T-helper 2 cell treated with Interferon-gamma antibody and Interleukin-4, amounts not matched to agents 5 μg/mL and 100 μg/mL, for 36 hours (primary cell): ENCODE results near the gene TGFB1.
A peak's percentile ranks its signal among the peaks of the same experiment; 100 is the strongest.

Experiments
- DNase-seq: peaks from one replicate; pipeline ENCODE4 v3.0.0; 2021; ENCODE audit warnings: low spot score
- H3K27ac Mint-ChIP-seq: one replicate; pipeline ENCODE4 v1.8.0; 2021; ENCODE audit warnings: mild to moderate bottlenecking, mixed read lengths
- H3K27me3 Mint-ChIP-seq: one replicate; pipeline ENCODE4 v1.8.0; 2021; ENCODE audit warnings: low read depth, mixed read lengths
- H3K36me3 Mint-ChIP-seq: one replicate; pipeline ENCODE4 v1.8.0; 2021; ENCODE audit warnings: low read depth, mixed read lengths
- H3K4me1 Mint-ChIP-seq: one replicate; pipeline ENCODE4 v1.8.0; 2021; ENCODE audit warnings: low read depth, mixed read lengths
- H3K4me3 Mint-ChIP-seq: one replicate; pipeline ENCODE4 v1.8.0; 2022; ENCODE audit warnings: mild to moderate bottlenecking, moderate library complexity, mixed read lengths
- H3K9me3 Mint-ChIP-seq: one replicate; pipeline ENCODE4 v1.8.0; 2021; ENCODE audit warnings: mixed read lengths

The TGFB1 gene

DNA sequence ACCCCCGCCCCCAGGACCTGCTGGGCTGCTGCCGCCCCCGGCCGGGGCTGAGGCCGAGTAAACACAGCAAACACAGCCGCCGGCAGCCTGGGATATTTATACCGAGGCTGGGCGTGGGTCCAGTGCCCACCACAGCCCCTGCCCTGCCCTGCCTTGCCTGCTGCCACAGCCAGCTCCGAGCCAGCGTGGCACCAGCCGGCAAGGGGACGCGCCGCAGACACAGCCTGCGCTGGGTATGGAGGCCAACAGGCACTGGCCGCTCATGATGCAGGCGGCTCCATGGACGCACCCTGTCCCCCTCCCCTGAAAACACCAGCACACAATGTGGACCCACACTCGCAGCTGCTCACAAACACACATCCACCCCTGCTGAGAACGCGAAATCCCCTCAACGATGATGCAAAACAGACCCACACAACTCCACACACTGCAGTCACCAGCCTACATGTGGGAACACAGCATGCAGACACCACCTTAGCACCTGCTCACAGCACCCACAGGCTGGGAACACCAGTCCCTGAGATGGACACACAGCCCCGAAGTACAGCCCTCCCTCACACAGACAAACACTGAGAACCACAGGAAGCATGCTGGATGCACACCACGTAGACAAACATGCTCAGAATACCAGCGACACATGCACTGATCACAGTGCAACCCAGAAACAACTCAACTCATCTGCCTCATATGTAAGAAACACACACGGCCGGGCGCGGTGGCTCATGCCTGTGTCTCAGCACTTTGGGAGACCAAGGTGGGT, 27.6 kb downstream of the TGFB1 start:
- no peak for DNase-seq
- Mint-ChIP-seq H3K27ac (peak overlapping the region; percentile 79), H3K4me3 (peak overlapping the region; percentile 76), H3K27me3 (no peaks in the 10 kb centered on the region), H3K4me1 (peaks cover 43% of the 10 kb centered on the region), H3K9me3 (no peaks in the 10 kb centered on the region), H3K36me3 (peaks cover 56% of the 10 kb centered on the region)

GRCh38 chr19:41325640-41325946, 28.1 kb downstream of the TGFB1 start:
- Mint-ChIP-seq H3K36me3 (peaks cover 59% of the 10 kb centered on the region), H3K4me3 (no peak overlapping the region), H3K9me3 (no peaks in the 10 kb centered on the region), H3K4me1 (peaks cover 42% of the 10 kb centered on the region), H3K27ac (peak overlapping the region; percentile 87), H3K27me3 (no peaks in the 10 kb centered on the region)
- no peak for DNase-seq

DNA sequence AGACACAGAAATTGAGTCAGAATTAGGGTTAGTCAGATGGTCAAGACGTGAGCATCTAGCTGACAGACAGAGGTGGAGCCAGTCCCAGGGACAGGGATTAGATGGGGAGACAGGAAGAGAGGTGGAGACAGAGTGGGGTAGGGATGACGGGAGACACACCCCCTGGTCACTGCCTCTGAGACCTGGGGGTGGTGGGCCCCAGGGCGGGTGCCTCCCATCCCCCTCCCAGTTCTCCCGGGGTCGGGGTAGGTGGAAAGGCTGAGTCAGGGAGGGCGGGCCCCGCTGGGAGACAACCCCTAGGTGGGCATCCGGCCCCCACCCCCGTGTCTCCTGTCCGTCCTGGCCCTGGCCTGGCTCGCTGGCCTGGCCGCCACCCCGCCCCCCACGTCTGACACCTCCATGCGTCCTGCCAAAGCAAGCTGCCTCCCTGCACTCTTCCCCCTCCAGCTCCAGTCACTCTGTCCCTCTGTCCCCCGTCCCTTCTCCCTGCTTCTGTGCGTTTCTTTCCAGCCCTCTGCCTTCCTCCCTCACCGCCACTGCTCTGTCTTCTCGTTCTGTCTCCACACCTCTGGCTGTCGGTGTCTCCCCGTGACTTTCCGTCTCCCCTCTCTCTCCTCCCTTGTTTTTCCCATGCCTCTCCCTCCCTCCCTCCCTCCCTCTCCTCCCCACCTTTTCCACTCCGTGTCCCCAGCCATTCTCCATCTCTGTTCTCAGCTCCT, 28.6 kb downstream of the TGFB1 start:
- DNase-seq = no peak
- H3K4me3 Mint-ChIP-seq = peak overlapping the region; percentile 48

GRCh38 chr19:41324231-41324702, 29.5 kb downstream of the TGFB1 start:
- Mint-ChIP-seq H3K4me3 (no peak overlapping the region), H3K27ac (peak overlapping the region; percentile 86), H3K27me3 (no peaks in the 10 kb centered on the region), H3K36me3 (peaks cover 63% of the 10 kb centered on the region), H3K9me3 (no peaks in the 10 kb centered on the region), H3K4me1 (peaks cover 39% of the 10 kb centered on the region)
- DNase-seq = no peak

More for the DNA sequence above, 28.6 kb downstream of the TGFB1 start:
- no peaks in the 10 kb centered on the region for H3K9me3 Mint-ChIP-seq
- H3K36me3 Mint-ChIP-seq = peaks cover 58% of the 10 kb centered on the region
- peak overlapping the region; percentile 87 for H3K27ac Mint-ChIP-seq
- peaks cover 39% of the 10 kb centered on the region for H3K4me1 Mint-ChIP-seq
- no peaks in the 10 kb centered on the region for H3K27me3 Mint-ChIP-seq

DNA sequence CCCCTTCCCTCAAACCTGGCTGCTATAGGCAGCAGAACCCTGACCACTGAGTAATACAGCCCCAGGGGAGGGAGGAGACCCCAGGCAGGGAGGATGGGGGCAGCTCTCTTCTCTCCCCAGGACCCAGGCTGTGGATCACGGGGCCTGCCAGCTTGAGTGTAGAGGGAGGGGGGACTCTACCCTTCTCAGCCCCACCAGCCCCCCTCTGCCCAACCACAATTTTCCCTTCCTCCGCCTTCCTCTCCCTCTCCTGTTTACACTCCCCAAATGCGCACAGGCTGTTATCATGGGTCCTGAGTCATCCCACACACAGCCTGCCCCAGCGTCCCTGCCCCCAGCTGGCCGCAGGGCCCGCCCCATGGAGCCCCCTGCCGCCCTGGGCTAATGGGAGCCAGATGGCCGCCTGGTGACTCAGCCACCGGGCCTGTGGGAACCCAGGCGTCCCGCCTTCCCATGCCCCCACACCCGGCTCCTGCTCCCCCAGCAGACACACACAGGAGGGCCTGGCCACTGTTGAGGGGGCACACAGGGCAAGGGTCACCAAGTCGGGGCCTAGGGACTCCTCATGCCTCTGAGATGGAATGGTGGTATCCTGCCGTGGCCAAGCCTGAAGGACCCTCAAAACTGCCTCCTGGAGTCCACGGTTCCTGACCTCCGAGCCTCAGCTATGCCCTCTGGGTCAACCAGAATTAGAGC, 30.1 kb downstream of the TGFB1 start:
- H3K27ac Mint-ChIP-seq = peak overlapping the region; percentile 66
- H3K9me3 Mint-ChIP-seq = no peaks in the 10 kb centered on the region
- H3K4me1 Mint-ChIP-seq = peaks cover 33% of the 10 kb centered on the region
- H3K36me3 Mint-ChIP-seq = peaks cover 62% of the 10 kb centered on the region
- no peak overlapping the region for H3K4me3 Mint-ChIP-seq
- DNase-seq = no peak
- H3K27me3 Mint-ChIP-seq = no peaks in the 10 kb centered on the region

GRCh38 chr19:41323023-41323422, 30.7 kb downstream of the TGFB1 start:
- Mint-ChIP-seq H3K4me3 (no peak overlapping the region), H3K36me3 (peaks cover 62% of the 10 kb centered on the region), H3K9me3 (no peaks in the 10 kb centered on the region), H3K4me1 (peaks cover 27% of the 10 kb centered on the region), H3K27ac (peak overlapping the region; percentile 66), H3K27me3 (no peaks in the 10 kb centered on the region)
- DNase-seq = no peak

DNA sequence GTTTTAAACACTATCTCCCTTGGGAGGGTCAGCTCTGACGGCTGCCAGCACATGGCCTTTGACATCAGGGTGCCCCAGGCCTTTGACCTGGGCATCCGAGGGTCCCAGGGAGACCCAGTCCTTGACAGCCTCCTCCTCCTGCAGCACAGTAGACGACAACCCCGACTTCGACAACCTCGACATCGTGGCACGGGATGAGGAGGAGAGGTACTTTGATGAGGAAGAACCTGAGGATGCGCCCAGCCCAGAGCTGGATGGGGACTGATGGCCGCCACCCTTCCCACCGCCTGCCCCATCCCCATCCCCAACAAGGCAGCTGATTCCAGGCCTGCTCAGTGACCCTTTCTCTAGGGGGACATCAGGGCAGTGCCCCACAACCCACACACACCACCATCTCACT, 31.3 kb downstream of the TGFB1 start:
- DNase-seq = no peak
- H3K9me3 Mint-ChIP-seq = no peaks in the 10 kb centered on the region
- peak overlapping the region; percentile 66 for H3K27ac Mint-ChIP-seq
- no peak overlapping the region for H3K4me3 Mint-ChIP-seq
- peaks cover 63% of the 10 kb centered on the region for H3K36me3 Mint-ChIP-seq
- no peaks in the 10 kb centered on the region for H3K27me3 Mint-ChIP-seq
- H3K4me1 Mint-ChIP-seq = peaks cover 26% of the 10 kb centered on the region

GRCh38 chr19:41321600-41322270, 32.0 kb downstream of the TGFB1 start:
- no peaks in the 10 kb centered on the region for H3K9me3 Mint-ChIP-seq
- no peak for DNase-seq
- H3K4me3 Mint-ChIP-seq = no peak overlapping the region
- H3K27ac Mint-ChIP-seq = no peak overlapping the region
- H3K36me3 Mint-ChIP-seq = peaks cover 66% of the 10 kb centered on the region
- peaks cover 23% of the 10 kb centered on the region for H3K4me1 Mint-ChIP-seq
- no peaks in the 10 kb centered on the region for H3K27me3 Mint-ChIP-seq

- Mint-ChIP-seq H3K27ac (no peak overlapping the region), H3K36me3 (peaks cover 67% of the 10 kb centered on the region), H3K9me3 (no peaks in the 10 kb centered on the region), H3K4me3 (no peak overlapping the region), H3K27me3 (no peaks in the 10 kb centered on the region), H3K4me1 (peaks cover 17% of the 10 kb centered on the region)
- DNase-seq = no peak
Measured at GRCh38 chr19:41321204-41321599, 32.5 kb downstream of the TGFB1 start.

DNA sequence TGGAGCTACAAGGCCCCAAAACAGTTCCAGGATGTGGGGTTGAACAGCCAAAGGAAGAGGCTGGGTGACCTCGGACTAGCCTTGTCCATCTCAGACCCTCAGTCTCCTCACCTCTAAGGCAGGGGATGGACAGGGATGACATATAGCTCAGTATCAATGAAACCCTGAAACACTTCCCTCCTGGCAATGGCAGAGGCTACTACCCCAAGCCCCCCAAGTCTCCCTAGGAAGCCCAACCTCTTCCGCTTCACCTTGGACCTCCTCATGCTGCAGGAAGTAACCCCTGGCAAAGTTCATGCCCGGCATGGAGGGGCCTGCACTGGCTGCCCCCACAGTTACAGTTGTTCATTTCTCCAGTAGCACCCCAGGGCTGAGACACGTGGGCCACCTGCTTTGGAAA, 33.2 kb downstream of the TGFB1 start:
- peaks cover 15% of the 10 kb centered on the region for H3K4me1 Mint-ChIP-seq
- H3K9me3 Mint-ChIP-seq = no peaks in the 10 kb centered on the region
- no peak overlapping the region for H3K4me3 Mint-ChIP-seq
- DNase-seq = no peak
- H3K27me3 Mint-ChIP-seq = no peaks in the 10 kb centered on the region
- peaks cover 68% of the 10 kb centered on the region for H3K36me3 Mint-ChIP-seq
- no peak overlapping the region for H3K27ac Mint-ChIP-seq

DNA sequence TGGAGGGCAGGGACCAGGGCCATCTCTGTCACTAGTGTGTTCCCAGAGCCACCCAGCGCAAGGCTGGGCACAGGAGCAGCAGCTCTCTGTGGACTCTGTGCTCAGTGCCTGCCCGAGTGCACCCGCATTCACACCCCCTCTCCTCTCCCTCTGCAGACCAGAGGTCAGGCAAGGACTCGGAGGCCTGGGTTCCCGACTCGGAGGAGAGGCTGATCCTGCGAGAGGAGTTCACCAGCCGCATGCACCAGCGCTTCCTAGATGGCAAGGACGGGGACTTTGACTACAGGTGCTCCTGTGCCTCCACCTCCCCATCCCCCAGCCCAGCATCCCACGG, 33.6 kb downstream of the TGFB1 start:
- no peak for DNase-seq
- Mint-ChIP-seq H3K36me3 (peaks cover 66% of the 10 kb centered on the region), H3K4me3 (no peak overlapping the region), H3K9me3 (no peaks in the 10 kb centered on the region), H3K4me1 (peaks cover 11% of the 10 kb centered on the region), H3K27ac (no peak overlapping the region), H3K27me3 (no peaks in the 10 kb centered on the region)

DNA sequence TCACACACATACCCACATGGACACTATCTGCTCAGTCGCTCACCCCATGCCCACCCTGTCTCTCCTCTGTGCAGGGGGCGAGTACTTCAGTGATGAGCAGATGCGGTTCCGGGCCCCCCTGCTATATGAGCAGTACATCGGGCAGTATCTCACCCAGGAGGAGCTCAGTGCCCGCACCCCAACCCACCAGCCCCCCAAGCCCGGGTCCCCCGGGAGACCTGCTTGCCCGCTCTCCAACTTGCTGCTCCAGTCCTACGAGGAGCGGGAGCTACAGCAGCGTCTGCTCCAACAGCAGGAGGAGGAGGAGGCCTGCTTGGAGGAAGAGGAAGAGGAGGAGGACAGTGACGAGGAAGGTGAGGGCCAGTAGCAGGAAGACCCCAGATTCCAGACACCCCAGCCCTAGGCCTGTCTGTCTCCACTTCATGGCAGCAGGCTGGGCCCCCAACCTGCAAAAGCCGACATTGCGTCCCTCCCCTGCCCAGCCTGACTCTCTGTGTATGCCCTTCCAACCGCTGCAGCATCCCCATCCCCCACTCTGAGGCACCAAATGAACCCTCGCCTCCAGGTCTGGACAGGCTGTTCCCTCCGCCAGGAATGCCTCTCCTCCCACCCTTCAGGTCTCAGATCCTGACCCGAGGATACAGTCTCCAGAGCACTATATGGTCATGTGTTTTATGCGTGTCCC, 34.1 kb downstream of the TGFB1 start:
- Mint-ChIP-seq H3K4me1 (peaks cover 8% of the 10 kb centered on the region), H3K27me3 (no peaks in the 10 kb centered on the region), H3K27ac (no peak overlapping the region), H3K36me3 (peaks cover 63% of the 10 kb centered on the region), H3K9me3 (no peaks in the 10 kb centered on the region), H3K4me3 (no peak overlapping the region)
- DNase-seq = no peak

GRCh38 chr19:41318696-41319499, 34.8 kb downstream of the TGFB1 start:
- Mint-ChIP-seq H3K27ac (peak overlapping the region; percentile 7), H3K9me3 (no peaks in the 10 kb centered on the region), H3K36me3 (peaks cover 57% of the 10 kb centered on the region), H3K4me3 (no peak overlapping the region), H3K27me3 (no peaks in the 10 kb centered on the region), H3K4me1 (peaks cover 7% of the 10 kb centered on the region)
- DNase-seq = no peak
